Lung (tissue), 12 donors: ENCODE data around the gene LCN2. TPM values are rescaled to one million over a fixed set of nuclear protein-coding genes. Genes with fewer than 3 reads are reported as not detected.

Experiments used
- ATAC-seq: fragments of 200-7000 bp; cut with Tn5 transposase; one replicate; pipeline ENCODE4 v1.9.1; 2020; ENCODE audit warnings: moderate number of reproducible peaks; ENCODE audit not compliant: insufficient read depth, low FRiP score
- DNase-seq, 3 donors: peaks; one replicate each; pipeline ENCODE4 v3.0.0-alpha.2; 2013 to 2017
- H3K27ac ChIP-seq, 2 donors: one replicate each; pipeline ENCODE4 v1.5.1; 2013; ENCODE audit warnings: mild to moderate bottlenecking in 2 of 2, moderate library complexity in 2 of 2, control low read depth in 1 of 2, inconsistent platforms in 1 of 2, low read depth in 1 of 2, low read length in 1 of 2
- H3K27me3 ChIP-seq, 3 donors: one replicate each; pipeline ENCODE4 v1.5.1; 2013; ENCODE audit warnings: low read length in 2 of 3; ENCODE audit not compliant: control insufficient read depth in 3 of 3, insufficient read depth in 3 of 3
- H3K36me3 ChIP-seq, 4 donors: one replicate each; pipeline ENCODE4 v1.5.1; 2013; ENCODE audit warnings: low read length in 4 of 4, mild to moderate bottlenecking in 1 of 4, moderate library complexity in 1 of 4; ENCODE audit not compliant: control insufficient read depth in 4 of 4, insufficient read depth in 4 of 4
- H3K4me1 ChIP-seq, 5 donors: one replicate each; pipeline ENCODE4 v1.5.1; 2013; ENCODE audit warnings: low read length in 5 of 5, mild to moderate bottlenecking in 2 of 5, moderate library complexity in 1 of 5; ENCODE audit not compliant: control insufficient read depth in 5 of 5, insufficient read depth in 5 of 5
- H3K4me3 ChIP-seq: one replicate; pipeline ENCODE4 v1.5.1; 2013; ENCODE audit warnings: mild to moderate bottlenecking, control low read depth, moderate library complexity
- H3K9ac ChIP-seq, 2 donors: one replicate each; pipeline ENCODE4 v1.5.1; 2013; ENCODE audit warnings: low read length in 2 of 2, control low read depth in 1 of 2; ENCODE audit not compliant: insufficient read depth in 1 of 2
- H3K9me3 ChIP-seq, 4 donors: one replicate each; pipeline ENCODE4 v1.5.1; 2013; ENCODE audit warnings: low read length in 3 of 4, mild to moderate bottlenecking in 1 of 4, moderate library complexity in 1 of 4; ENCODE audit not compliant: control insufficient read depth in 4 of 4, insufficient read depth in 3 of 4
- WGBS, 2 donors: extraction: QIAGEN DNeasy Blood & Tissue Kit; methylation state at CpG; one replicate each; pipeline ENCODE4 v1.1.7; 2013; 5-methylcytosine and 5-hydroxymethylcytosine counted together
- polyA plus RNA-seq, 2 donors: library from polyadenylated mRNA; stranded (reverse); fragments of 200-250 nt; gene quantifications; one replicate each; pipeline ENCODE4 v1.2.1, GENCODE V29; 2013
- total RNA-seq, 2 donors: library from RNA; depleted of rRNA in 1 of 2; stranded (reverse); fragments of >200 nt in 1 of 2; gene quantifications; one replicate each; pipeline ENCODE4 v1.2.1, GENCODE V29; 2014 to 2021
- TF ChIP-seq, protein P1 (sequence below): IDR thresholded peaks from 2 replicates; pipeline ENCODE4 v1.5.1; 2012; ENCODE audit warnings: mild to moderate bottlenecking; ENCODE audit errors: control extremely low read depth, extremely low read depth
- donor health status: control.
- donor health status: control.
- donor health status: Bipolar disorder and iron deficiency.
- donor health status: healthy.
- donor health status: DM: yes; HTN: yes; CAD: no.

The LCN2 gene
- total and polyA plus RNA-seq, 4 donors = 114 to 842 (median 295) TPM

DNA sequence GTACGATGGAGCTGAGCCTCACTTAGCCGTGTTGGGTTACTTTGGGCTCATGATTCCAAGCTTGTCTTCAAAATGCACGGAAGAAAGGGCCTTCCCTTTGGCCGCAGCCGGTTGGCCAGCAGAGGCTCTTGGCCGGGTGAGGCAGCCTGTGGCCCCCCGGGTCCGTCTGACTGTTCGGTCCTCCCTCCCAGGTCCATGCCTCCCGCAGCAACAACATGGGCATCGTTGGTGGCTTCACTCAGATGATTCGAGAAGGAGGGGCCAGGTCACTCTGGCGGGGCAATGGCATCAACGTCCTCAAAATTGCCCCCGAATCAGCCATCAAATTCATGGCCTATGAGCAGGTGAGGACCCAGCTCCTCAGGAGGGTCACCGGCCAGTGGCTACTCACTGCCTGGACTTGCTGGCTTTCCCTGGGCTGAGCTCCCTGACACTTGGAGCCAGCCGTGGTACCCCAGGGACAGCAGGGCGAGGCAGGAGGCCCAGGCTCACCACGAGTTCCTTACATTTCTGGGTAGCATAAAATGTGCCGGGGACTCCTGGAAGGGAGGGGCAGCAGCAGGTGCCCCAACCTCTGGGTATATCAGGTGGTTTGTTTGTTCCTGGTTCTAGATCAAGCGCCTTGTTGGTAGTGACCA lies 43.6 kb upstream of the LCN2 start:
- Histone ChIP-seq H3K27ac (no peak overlapping the region), H3K27me3 (no peaks in the 10 kb centered on the region), H3K36me3 (peaks cover 17 to 71% (median 46%) of the 10 kb centered on the region in 4 donors), H3K9ac (no peak overlapping the region), H3K4me1 (peaks cover 0 to 17% (median 5%) of the 10 kb centered on the region in 5 donors), H3K4me3 (no peak overlapping the region), H3K9me3 (no peaks in the 10 kb centered on the region)
- ATAC-seq = no peak
- no peak for DNase-seq
- TF ChIP-seq, protein P1, sequence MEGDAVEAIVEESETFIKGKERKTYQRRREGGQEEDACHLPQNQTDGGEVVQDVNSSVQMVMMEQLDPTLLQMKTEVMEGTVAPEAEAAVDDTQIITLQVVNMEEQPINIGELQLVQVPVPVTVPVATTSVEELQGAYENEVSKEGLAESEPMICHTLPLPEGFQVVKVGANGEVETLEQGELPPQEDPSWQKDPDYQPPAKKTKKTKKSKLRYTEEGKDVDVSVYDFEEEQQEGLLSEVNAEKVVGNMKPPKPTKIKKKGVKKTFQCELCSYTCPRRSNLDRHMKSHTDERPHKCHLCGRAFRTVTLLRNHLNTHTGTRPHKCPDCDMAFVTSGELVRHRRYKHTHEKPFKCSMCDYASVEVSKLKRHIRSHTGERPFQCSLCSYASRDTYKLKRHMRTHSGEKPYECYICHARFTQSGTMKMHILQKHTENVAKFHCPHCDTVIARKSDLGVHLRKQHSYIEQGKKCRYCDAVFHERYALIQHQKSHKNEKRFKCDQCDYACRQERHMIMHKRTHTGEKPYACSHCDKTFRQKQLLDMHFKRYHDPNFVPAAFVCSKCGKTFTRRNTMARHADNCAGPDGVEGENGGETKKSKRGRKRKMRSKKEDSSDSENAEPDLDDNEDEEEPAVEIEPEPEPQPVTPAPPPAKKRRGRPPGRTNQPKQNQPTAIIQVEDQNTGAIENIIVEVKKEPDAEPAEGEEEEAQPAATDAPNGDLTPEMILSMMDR = no peak
- WGBS, 2 donors = 91 to 95% methylated on average over 21 of the region's 21 CpGs

DNA sequence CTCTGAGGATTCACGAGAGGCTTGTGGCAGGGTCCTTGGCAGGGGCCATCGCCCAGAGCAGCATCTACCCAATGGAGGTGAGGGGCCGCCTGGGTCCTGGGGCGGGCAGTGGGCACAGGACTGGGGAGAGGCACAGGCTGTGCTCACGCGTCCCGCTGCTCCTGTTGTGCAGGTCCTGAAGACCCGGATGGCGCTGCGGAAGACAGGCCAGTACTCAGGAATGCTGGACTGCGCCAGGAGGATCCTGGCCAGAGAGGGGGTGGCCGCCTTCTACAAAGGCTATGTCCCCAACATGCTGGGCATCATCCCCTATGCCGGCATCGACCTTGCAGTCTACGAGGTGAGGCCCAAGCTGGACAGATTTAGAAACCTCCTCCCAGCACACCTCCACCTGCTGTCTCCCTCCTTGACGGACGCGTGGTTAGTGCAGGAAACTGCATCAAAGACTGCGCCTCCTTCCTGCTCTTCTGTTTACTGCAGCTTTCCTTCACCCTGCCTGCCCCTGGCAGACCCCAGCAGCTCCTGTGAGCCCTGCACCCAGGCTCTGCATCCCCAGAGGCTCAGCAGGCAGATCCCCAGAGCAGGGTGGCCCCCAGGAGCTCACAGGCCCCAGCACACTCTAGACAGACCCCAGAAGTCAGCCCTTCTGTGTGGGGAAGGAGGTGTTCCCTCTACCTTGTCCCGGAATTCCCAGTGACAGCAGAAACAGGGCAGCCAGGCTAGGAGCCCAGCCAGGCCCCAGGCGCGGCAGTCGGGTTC lies 42.9 kb upstream of the LCN2 start:
- ATAC-seq (no peak), DNase-seq (no peak)
- Histone ChIP-seq H3K4me3 (no peak overlapping the region), H3K9ac (no peak overlapping the region), H3K27me3 (no peaks in the 10 kb centered on the region), H3K36me3 (peaks cover 17 to 65% (median 44%) of the 10 kb centered on the region in 4 donors), H3K9me3 (no peaks in the 10 kb centered on the region), H3K4me1 (peaks cover 0 to 12% (median 0%) of the 10 kb centered on the region in 5 donors), H3K27ac (no peak overlapping the region)
- TF ChIP-seq, protein P1 = no peak
- WGBS, 2 donors = 94 to 95% methylated on average over 23 of the region's 23 CpGs

DNA sequence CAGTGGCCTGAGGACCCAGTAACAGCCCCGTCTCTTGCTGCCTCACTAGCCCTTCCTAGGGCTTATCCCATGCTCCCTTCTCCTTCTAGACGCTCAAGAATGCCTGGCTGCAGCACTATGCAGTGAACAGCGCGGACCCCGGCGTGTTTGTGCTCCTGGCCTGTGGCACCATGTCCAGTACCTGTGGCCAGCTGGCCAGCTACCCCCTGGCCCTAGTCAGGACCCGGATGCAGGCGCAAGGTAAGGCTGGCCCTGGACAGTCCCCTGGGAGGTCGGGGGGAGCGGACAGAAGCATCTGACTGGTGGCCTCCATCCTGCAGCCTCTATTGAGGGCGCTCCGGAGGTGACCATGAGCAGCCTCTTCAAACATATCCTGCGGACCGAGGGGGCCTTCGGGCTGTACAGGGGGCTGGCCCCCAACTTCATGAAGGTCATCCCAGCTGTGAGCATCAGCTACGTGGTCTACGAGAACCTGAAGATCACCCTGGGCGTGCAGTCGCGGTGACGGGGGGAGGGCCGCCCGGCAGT lies 42.2 kb upstream of the LCN2 start:
- 97 to 99% methylated on average over 23 of the region's 23 CpGs for WGBS, 2 donors
- H3K27ac ChIP-seq = no peak overlapping the region
- TF ChIP-seq, protein P1 = no peak
- no peak overlapping the region for H3K4me3 ChIP-seq
- no peaks in the 10 kb centered on the region for H3K27me3 ChIP-seq
- peaks cover 17 to 59% (median 41%) of the 10 kb centered on the region in 4 donors for H3K36me3 ChIP-seq
- H3K9me3 ChIP-seq = no peaks in the 10 kb centered on the region
- DNase-seq (no peak), ATAC-seq (no peak)
- H3K4me1 ChIP-seq = peaks cover 0 to 12% (median 0%) of the 10 kb centered on the region in 5 donors
- no peak overlapping the region for H3K9ac ChIP-seq
